GM18508 (cell line): ENCODE results near the gene ERBB2.

Experiments
- ATAC-seq: cut with Tn5 transposase; IDR thresholded peaks from one replicate; pipeline ENCODE4 v1.9.1; 2021; ENCODE audit warnings: moderate number of reproducible peaks; ENCODE audit not compliant: insufficient read depth, unreplicated experiment

The ERBB2 gene

DNA sequence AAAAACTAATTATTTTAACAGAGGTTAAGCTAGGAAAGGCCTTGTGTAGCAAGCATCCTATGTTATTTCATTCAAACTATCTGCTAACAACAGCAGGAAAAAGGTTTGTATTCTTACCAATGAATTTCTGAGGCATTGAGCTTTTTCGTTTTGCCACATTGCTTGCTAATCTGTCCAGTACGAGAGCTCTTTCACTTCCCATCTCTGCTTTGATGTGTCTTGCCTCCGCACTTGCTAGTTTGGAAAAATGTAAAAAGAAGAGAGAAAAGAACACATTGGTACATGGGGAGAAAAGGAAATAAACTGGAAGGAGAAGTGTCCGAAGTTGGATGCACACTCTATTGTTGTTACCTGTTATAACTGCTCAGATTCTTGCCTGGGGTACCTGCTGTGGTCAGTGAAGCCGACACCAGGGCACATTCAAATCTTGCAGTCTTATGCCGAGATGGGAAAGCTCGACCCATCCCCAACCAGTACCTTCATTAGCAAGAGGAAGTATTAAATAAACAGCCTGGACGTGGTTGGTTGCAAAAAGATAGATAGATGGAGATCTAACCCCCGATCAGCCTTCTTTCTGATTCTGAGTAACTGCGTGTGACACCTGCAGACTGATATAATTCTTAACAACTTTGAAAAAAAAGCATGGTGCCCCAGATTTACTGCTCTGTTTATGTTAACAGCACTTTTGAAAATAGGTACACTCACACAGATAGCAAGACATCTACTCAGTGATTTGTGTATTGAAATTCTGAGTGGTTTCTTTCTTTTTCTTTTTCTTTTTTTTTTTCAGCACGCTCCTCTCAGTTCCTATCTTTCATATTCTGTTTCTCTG, 77.9 kb downstream of the ERBB2 start:
- ATAC-seq: peak; percentile 39
